Amniotic epithelial cell (primary cell): ENCODE data around the gene MPZ.
"Not testable (repeated sequence)": the region's sequence is repeated elsewhere in the genome, so short reads cannot be mapped to it uniquely, and the experiment has no call there.

Experiments used
- DNase-seq: peaks from one replicate; pipeline ENCODE4 v3.0.0-alpha.2; 2010; ENCODE audit warnings: low read depth

Gene MPZ

GRCh38 chr1:161299347-161299746, 10.4 kb downstream of the MPZ start:
- DNase-seq, result no peak

- no peak for DNase-seq
These were observed 11.7 kb downstream of the MPZ start for GRCh38 chr1:161298116-161298515.

GRCh38 chr1:161297415-161297814, 12.4 kb downstream of the MPZ start:
- DNase-seq, result no peak

GRCh38 chr1:161290779-161291178, 19.0 kb downstream of the MPZ start:
- no peak for DNase-seq

- DNase-seq, result no peak
These were observed 22.2 kb downstream of the MPZ start for GRCh38 chr1:161287482-161288054.

GRCh38 chr1:161285521-161285920, 24.2 kb downstream of the MPZ start:
- no peak for DNase-seq

GRCh38 chr1:161285113-161285512, 24.7 kb downstream of the MPZ start:
- no peak for DNase-seq

GRCh38 chr1:161282991-161283390, 26.8 kb downstream of the MPZ start:
- DNase-seq, result no peak

- DNase-seq, result no peak
These were observed 34.9 kb downstream of the MPZ start for GRCh38 chr1:161274874-161275273.

- DNase-seq, result no peak
These were observed 36.4 kb downstream of the MPZ start for GRCh38 chr1:161273402-161273801.

GRCh38 chr1:161267321-161267720, 42.4 kb downstream of the MPZ start:
- no peak for DNase-seq

- DNase-seq, result no peak
These were observed 42.9 kb downstream of the MPZ start for GRCh38 chr1:161266836-161267235.

- DNase-seq, result peak; percentile 11
These were observed 43.6 kb downstream of the MPZ start for GRCh38 chr1:161266202-161266601.

- DNase-seq, result peak; percentile 18
These were observed 44.5 kb downstream of the MPZ start for GRCh38 chr1:161265305-161265704.

GRCh38 chr1:161261261-161262235, 48.2 kb downstream of the MPZ start:
- DNase-seq, result no peak

- DNase-seq, result no peak
These were observed 49.1 kb downstream of the MPZ start for GRCh38 chr1:161260376-161261260.

GRCh38 chr1:161259765-161260164, 50.0 kb downstream of the MPZ start:
- no peak for DNase-seq

- no peak for DNase-seq
These were observed 50.4 kb downstream of the MPZ start for GRCh38 chr1:161259345-161259702.

- peak; percentile 58 for DNase-seq
These were observed 51.1 kb downstream of the MPZ start, which contains the start of gene PCP4L1 for GRCh38 chr1:161258439-161259344. Gene PCP4L1, plus strand, starts transcription at chr1:161258745. Its CDS starts 230 bp downstream, at chr1:161258975.

- DNase-seq, result not testable (repeated sequence)
These were observed 52.7 kb downstream of the MPZ start for GRCh38 chr1:161257109-161257508.

- not testable (repeated sequence) for DNase-seq
These were observed 53.7 kb downstream of the MPZ start for GRCh38 chr1:161255955-161256520.
